Bronchial epithelial cell (primary cell): ENCODE results near the gene RCN1. TPM values are rescaled to one million over a fixed set of nuclear protein-coding genes. Genes with fewer than 3 reads are reported as not detected.

ENCODE experiments used
- DNase-seq: peaks from one replicate; pipeline ENCODE4 v3.0.0-alpha.2; 2010; ENCODE audit warnings: low read depth
- FAIRE-seq: peaks from 2 replicates; lab custom pipeline; 2011; peaks lifted over from hg19 to GRCh38; lab: Jason Lieb, UNC
- H3K27me3 ChIP-seq: 2 replicates; pipeline ENCODE4 v1.5.1; 2011; ENCODE audit warnings: low read length; ENCODE audit not compliant: control insufficient read depth, insufficient read depth
- H3K36me3 ChIP-seq: 2 replicates; pipeline ENCODE4 v1.5.1; 2011; ENCODE audit warnings: low read length; ENCODE audit not compliant: control insufficient read depth, insufficient read depth
- H3K4me3 ChIP-seq: 2 replicates; pipeline ENCODE4 v1.5.1; 2011; ENCODE audit warnings: mild to moderate bottlenecking, low read depth, low read length, control low read depth
- CTCF ChIP-seq: IDR thresholded peaks from 2 replicates; pipeline ENCODE4 v1.5.1; 2011; ENCODE audit warnings: mild to moderate bottlenecking, moderate library complexity, low read length, control low read depth, inconsistent platforms; ENCODE audit not compliant: insufficient read depth, severe bottlenecking
- total RNA-seq: library from RNA; depleted of rRNA; stranded (reverse); fragments of >200 nt; gene quantifications from 2 replicates; pipeline ENCODE4 v1.2.1, GENCODE V29; 2014

RCN1 gene
- total RNA-seq, 1 donor from 2014 or later = 113 TPM

- Histone ChIP-seq H3K27me3 (no peaks in the 10 kb centered on the region), H3K36me3 (no peaks in the 10 kb centered on the region)
- FAIRE-seq = no peak
These were observed 51.1 kb downstream of the RCN1 start for GRCh38 chr11:32141745-32142546.

GRCh38 chr11:32143378-32143777, 52.5 kb downstream of the RCN1 start:
- Histone ChIP-seq H3K4me3 (no peak overlapping the region), H3K27me3 (no peaks in the 10 kb centered on the region), H3K36me3 (no peaks in the 10 kb centered on the region)
- DNase-seq (no peak), FAIRE-seq (peak; percentile 50)
- TF ChIP-seq CTCF = no peak

More at GRCh38 chr11:32141745-32142546, 51.1 kb downstream of the RCN1 start:
- TF ChIP-seq CTCF = no peak
- no peak overlapping the region for H3K4me3 ChIP-seq
- no peak for DNase-seq

GRCh38 chr11:32145282-32145681, 54.4 kb downstream of the RCN1 start:
- H3K27me3 ChIP-seq = no peaks in the 10 kb centered on the region
- H3K4me3 ChIP-seq = no peak overlapping the region
- DNase-seq (no peak), FAIRE-seq (no peak)
- no peak for TF ChIP-seq CTCF
- H3K36me3 ChIP-seq = no peaks in the 10 kb centered on the region

- TF ChIP-seq CTCF = no peak
- no peak for FAIRE-seq
These were observed 58.0 kb downstream of the RCN1 start for GRCh38 chr11:32148895-32149294.

GRCh38 chr11:32149748-32150147, 58.9 kb downstream of the RCN1 start:
- DNase-seq (no peak), FAIRE-seq (no peak)
- TF ChIP-seq CTCF = no peak

More at GRCh38 chr11:32148895-32149294, 58.0 kb downstream of the RCN1 start:
- H3K4me3 ChIP-seq = no peak overlapping the region
- peaks cover 1% of the 10 kb centered on the region for H3K27me3 ChIP-seq
- DNase-seq = no peak
- H3K36me3 ChIP-seq = no peaks in the 10 kb centered on the region

More at GRCh38 chr11:32149748-32150147, 58.9 kb downstream of the RCN1 start:
- no peak overlapping the region for H3K4me3 ChIP-seq
- H3K36me3 ChIP-seq = no peaks in the 10 kb centered on the region
- H3K27me3 ChIP-seq = peaks cover 1% of the 10 kb centered on the region
